Fibroblast of lung (primary cell): Measurements from ENCODE around the gene GNAI2.

Experiments
- EZH2 ChIP-seq: IDR thresholded peaks from 2 replicates; pipeline ENCODE4 v1.5.1; 2012; ENCODE audit warnings: low read length, control low read depth, mild to moderate bottlenecking; ENCODE audit errors: missing control alignments
- TF ChIP-seq, protein P1 (sequence below), 2 donors: IDR thresholded peaks in 1 of 2; conservative IDR thresholded peaks in 1 of 2; 1 replicate in 1 of 2; 2 replicates in 1 of 2; pipeline ENCODE4 v1.5.1; 2011 to 2012; ENCODE audit warnings: low read length in 2 of 2, control low read depth in 1 of 2, inconsistent platforms in 1 of 2, low read depth in 1 of 2, mild to moderate bottlenecking in 1 of 2

DNA sequence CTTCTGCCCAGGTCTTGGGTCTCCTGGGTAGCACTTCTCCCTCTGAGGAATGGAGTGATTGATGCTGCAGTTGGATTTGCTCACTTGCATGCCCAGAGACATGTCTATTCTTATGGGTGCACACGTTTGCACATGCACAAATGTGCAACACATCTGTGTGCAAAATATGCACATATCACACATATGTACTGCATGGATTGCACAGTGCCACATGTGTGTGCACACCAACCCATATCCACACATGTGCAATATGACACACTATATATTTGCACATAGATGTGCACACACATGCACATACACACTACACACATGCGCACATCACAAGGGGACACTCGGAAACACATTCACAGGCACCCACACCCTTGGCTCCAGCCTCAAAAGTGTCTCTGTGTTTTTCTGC is 32.3 kb downstream of the GNAI2 start:
- TF ChIP-seq, protein P1, sequence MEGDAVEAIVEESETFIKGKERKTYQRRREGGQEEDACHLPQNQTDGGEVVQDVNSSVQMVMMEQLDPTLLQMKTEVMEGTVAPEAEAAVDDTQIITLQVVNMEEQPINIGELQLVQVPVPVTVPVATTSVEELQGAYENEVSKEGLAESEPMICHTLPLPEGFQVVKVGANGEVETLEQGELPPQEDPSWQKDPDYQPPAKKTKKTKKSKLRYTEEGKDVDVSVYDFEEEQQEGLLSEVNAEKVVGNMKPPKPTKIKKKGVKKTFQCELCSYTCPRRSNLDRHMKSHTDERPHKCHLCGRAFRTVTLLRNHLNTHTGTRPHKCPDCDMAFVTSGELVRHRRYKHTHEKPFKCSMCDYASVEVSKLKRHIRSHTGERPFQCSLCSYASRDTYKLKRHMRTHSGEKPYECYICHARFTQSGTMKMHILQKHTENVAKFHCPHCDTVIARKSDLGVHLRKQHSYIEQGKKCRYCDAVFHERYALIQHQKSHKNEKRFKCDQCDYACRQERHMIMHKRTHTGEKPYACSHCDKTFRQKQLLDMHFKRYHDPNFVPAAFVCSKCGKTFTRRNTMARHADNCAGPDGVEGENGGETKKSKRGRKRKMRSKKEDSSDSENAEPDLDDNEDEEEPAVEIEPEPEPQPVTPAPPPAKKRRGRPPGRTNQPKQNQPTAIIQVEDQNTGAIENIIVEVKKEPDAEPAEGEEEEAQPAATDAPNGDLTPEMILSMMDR (conservative IDR thresholded peaks at IDR 0.05 in 1 of 2, IDR thresholded peaks at IDR 0.05 in 1 of 2; ENCODE audit: low read depth in 1 of 2, low read length in 2 of 2), result no peak
- TF ChIP-seq EZH2, result no peak
